ENCODE measurements around the gene AFAP1. TPM values are rescaled to one million over a fixed set of nuclear protein-coding genes. Genes with fewer than 3 reads are reported as not detected.

The AFAP1 gene
- polyA plus RNA-seq, 3 donors: not detected

DNA sequence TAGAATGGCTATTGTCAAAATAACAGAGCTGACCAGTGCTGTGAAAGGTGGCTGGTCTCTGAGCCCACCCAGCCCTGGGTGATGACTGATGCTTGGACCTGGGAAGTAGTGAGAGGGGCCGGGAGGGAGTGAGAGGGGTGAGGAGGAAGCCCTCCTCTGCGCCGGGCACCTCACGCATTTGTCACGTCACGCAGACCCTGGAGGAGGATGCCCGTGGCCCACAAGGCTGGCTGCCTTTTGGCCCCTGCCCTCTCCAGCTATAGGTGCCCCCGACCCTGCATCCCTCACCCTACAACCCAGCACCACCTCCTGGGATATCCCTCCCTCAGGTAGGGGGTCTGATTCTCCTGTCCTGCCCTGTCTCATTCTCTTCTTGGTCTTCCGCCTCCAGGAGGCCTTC lies 207.4 kb downstream of the AFAP1 start:
- Mint-ChIP-seq H3K4me1 (no peaks in the 10 kb centered on the region), H3K27ac (peak overlapping the region in 1 of 7 donors; percentile 39), H3K27me3 (ENCODE audit: low read depth in 3 of 3) (peaks cover 8 to 17% (median 9%) of the 10 kb centered on the region in 3 donors), H3K4me3 (no peak overlapping the region), H3K9me3 (peaks cover 0 to under 1% (median 0%) of the 10 kb centered on the region in 7 donors), H3K36me3 (no peaks in the 10 kb centered on the region)
- no peak overlapping the region for H3K4me3 ChIP-seq (replicated peaks in 1 of 3; ENCODE audit: low read depth in 2 of 3, low read length in 3 of 3)
- no peaks in the 10 kb centered on the region for H4K20me1 ChIP-seq (ENCODE audit: insufficient read depth, low read length)
- intact Hi-C loops (cut with micrococcal nuclease): no loop called here
- H3K9ac ChIP-seq (ENCODE audit: insufficient read depth, low read length, poor library complexity, severe bottlenecking): no peak overlapping the region
- H3K9me3 ChIP-seq (replicated peaks in 1 of 2; ENCODE audit: control insufficient read depth in 1 of 2, insufficient read depth in 1 of 2, low read length in 2 of 2): no peaks in the 10 kb centered on the region
- TF ChIP-seq, protein P1, sequence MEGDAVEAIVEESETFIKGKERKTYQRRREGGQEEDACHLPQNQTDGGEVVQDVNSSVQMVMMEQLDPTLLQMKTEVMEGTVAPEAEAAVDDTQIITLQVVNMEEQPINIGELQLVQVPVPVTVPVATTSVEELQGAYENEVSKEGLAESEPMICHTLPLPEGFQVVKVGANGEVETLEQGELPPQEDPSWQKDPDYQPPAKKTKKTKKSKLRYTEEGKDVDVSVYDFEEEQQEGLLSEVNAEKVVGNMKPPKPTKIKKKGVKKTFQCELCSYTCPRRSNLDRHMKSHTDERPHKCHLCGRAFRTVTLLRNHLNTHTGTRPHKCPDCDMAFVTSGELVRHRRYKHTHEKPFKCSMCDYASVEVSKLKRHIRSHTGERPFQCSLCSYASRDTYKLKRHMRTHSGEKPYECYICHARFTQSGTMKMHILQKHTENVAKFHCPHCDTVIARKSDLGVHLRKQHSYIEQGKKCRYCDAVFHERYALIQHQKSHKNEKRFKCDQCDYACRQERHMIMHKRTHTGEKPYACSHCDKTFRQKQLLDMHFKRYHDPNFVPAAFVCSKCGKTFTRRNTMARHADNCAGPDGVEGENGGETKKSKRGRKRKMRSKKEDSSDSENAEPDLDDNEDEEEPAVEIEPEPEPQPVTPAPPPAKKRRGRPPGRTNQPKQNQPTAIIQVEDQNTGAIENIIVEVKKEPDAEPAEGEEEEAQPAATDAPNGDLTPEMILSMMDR (IDR thresholded peaks at IDR 0.05): no peak
- no peaks in the 10 kb centered on the region for H3K79me2 ChIP-seq (ENCODE audit: insufficient read depth, low read length)
- H3K27ac ChIP-seq (ENCODE audit: low read depth in 1 of 2, low read length in 2 of 2): no peak overlapping the region
- no peaks in the 10 kb centered on the region for H3K36me3 ChIP-seq (replicated peaks in 1 of 2; ENCODE audit: control insufficient read depth in 1 of 2, insufficient read depth in 2 of 2, low read length in 2 of 2)
- no peaks in the 10 kb centered on the region for H3K27me3 ChIP-seq (ENCODE audit: control insufficient read depth in 2 of 2, insufficient read depth in 2 of 2, low read length in 2 of 2)
- no peak for DNase-seq
- no peak overlapping the region for H3K4me2 ChIP-seq (replicated peaks; ENCODE audit: extremely low read depth, low read length, poor library complexity, severe bottlenecking)
- WGBS (ENCODE audit: insufficient coverage): 86% methylated on average over 1 of the region's 9 CpGs
- no peaks in the 10 kb centered on the region for H3K4me1 ChIP-seq (ENCODE audit: control insufficient read depth in 1 of 2, insufficient read depth in 2 of 2, low read length in 2 of 2)
- H2AFZ ChIP-seq (ENCODE audit: insufficient read depth, low read depth, low read length, poor library complexity, severe bottlenecking): no peak overlapping the region

DNA sequence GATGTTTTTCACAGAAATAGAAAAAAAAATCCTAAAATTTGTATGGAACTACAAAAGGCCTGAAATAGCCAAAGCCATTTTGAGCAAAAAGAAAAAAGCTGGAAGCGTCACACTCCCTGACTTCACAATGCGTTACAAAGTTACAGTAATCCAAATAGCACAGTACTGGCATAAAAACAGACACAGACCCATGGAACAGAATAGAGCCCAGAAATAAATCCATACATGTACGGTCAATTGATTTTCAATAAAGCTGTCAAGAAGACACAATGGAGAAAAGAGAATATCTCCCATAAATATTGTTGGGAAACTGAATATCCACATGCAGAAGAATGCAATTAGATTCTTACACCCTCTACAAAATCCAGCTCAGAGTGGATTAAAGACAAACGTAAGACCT lies 208.2 kb downstream of the AFAP1 start:
- Mint-ChIP-seq H3K4me1 (no peaks in the 10 kb centered on the region), H3K9me3 (no peaks in the 10 kb centered on the region)

More for the DNA sequence above, 208.2 kb downstream of the AFAP1 start:
- H3K79me2 ChIP-seq (ENCODE audit: insufficient read depth, low read length): no peaks in the 10 kb centered on the region
- H3K36me3 ChIP-seq (replicated peaks in 1 of 2; ENCODE audit: control insufficient read depth in 1 of 2, insufficient read depth in 2 of 2, low read length in 2 of 2): no peaks in the 10 kb centered on the region
- H3K27me3 ChIP-seq (ENCODE audit: control insufficient read depth in 2 of 2, insufficient read depth in 2 of 2, low read length in 2 of 2): no peaks in the 10 kb centered on the region
- H3K4me1 ChIP-seq (ENCODE audit: control insufficient read depth in 1 of 2, insufficient read depth in 2 of 2, low read length in 2 of 2): no peaks in the 10 kb centered on the region
- H3K9ac ChIP-seq (ENCODE audit: insufficient read depth, low read length, poor library complexity, severe bottlenecking): no peak overlapping the region
- TF ChIP-seq, protein P1 (IDR thresholded peaks at IDR 0.05): no peak
- WGBS (ENCODE audit: insufficient coverage): 80% methylated on average over 2 of the region's 4 CpGs
- H3K9me3 ChIP-seq (replicated peaks in 1 of 2; ENCODE audit: control insufficient read depth in 1 of 2, insufficient read depth in 1 of 2, low read length in 2 of 2): no peaks in the 10 kb centered on the region
- H4K20me1 ChIP-seq (ENCODE audit: insufficient read depth, low read length): no peaks in the 10 kb centered on the region
- no peak overlapping the region for H3K27ac ChIP-seq (ENCODE audit: low read depth in 1 of 2, low read length in 2 of 2)
- H2AFZ ChIP-seq (ENCODE audit: insufficient read depth, low read depth, low read length, poor library complexity, severe bottlenecking): no peak overlapping the region
- intact Hi-C loops (cut with micrococcal nuclease): no loop called here
- H3K4me3 Mint-ChIP-seq: no peak overlapping the region
- no peak overlapping the region for H3K4me2 ChIP-seq (replicated peaks; ENCODE audit: extremely low read depth, low read length, poor library complexity, severe bottlenecking)
- no peaks in the 10 kb centered on the region for H3K36me3 Mint-ChIP-seq
- no peak overlapping the region for H3K4me3 ChIP-seq (replicated peaks in 1 of 3; ENCODE audit: low read depth in 2 of 3, low read length in 3 of 3)
- no peak overlapping the region for H3K27ac Mint-ChIP-seq
- no peak for DNase-seq
- H3K27me3 Mint-ChIP-seq (ENCODE audit: low read depth in 3 of 3): peaks cover 8 to 12% (median 9%) of the 10 kb centered on the region in 3 donors
